Osteoblast (primary cell): ENCODE data around the gene NCLN. TPM values are rescaled to one million over a fixed set of nuclear protein-coding genes. Genes with fewer than 3 reads are reported as not detected.

Experiments
- DNase-seq: peaks from one replicate; pipeline ENCODE4 v3.0.0; 2011; ENCODE audit warnings: low spot score, mixed read lengths; ENCODE audit not compliant: insufficient read length; ENCODE audit errors: missing footprints
- H2AFZ ChIP-seq: 2 replicates; pipeline ENCODE4 v1.6.0; 2011; ENCODE audit warnings: mild to moderate bottlenecking, low read length
- H3K27ac ChIP-seq: 2 replicates; pipeline ENCODE4 v1.5.1; 2011; ENCODE audit warnings: mild to moderate bottlenecking, low read depth, low read length, moderate library complexity
- H3K27me3 ChIP-seq: 2 replicates; pipeline ENCODE4 v1.6.0; 2012; ENCODE audit warnings: mild to moderate bottlenecking, control low read depth, inconsistent platforms, low read length, moderate library complexity; ENCODE audit not compliant: insufficient read depth
- H3K36me3 ChIP-seq: 2 replicates; pipeline ENCODE4 v1.5.1; 2011; ENCODE audit warnings: mild to moderate bottlenecking, low read length, control low read depth, moderate library complexity; ENCODE audit not compliant: insufficient read depth
- H3K4me1 ChIP-seq: 2 replicates; pipeline ENCODE4 v1.5.1; 2011; ENCODE audit warnings: mild to moderate bottlenecking, low read length, control low read depth, moderate library complexity; ENCODE audit not compliant: insufficient read depth
- H3K4me2 ChIP-seq: 2 replicates; pipeline ENCODE4 v1.6.0; 2011; ENCODE audit warnings: mild to moderate bottlenecking, low read length; ENCODE audit not compliant: insufficient read depth
- H3K4me3 ChIP-seq: fragments of 200-600 bp; sonication (generic); 3 replicates; pipeline ENCODE4 v1.5.1; 2012; ENCODE audit warnings: mild to moderate bottlenecking, low read length, inconsistent platforms; ENCODE audit not compliant: insufficient read depth
- H3K79me2 ChIP-seq: 2 replicates; pipeline ENCODE4 v1.6.0; 2012; ENCODE audit warnings: mild to moderate bottlenecking, low read length, control low read depth, inconsistent platforms; ENCODE audit not compliant: insufficient read depth
- H3K9me3 ChIP-seq: 2 replicates; pipeline ENCODE4 v1.5.1; 2011; ENCODE audit warnings: low read depth, low read length, control low read depth
- H4K20me1 ChIP-seq: 2 replicates; pipeline ENCODE4 v1.6.0; 2012; ENCODE audit warnings: mild to moderate bottlenecking, low read length, control low read depth; ENCODE audit not compliant: insufficient read depth
- CTCF ChIP-seq: IDR thresholded peaks from 2 replicates; pipeline ENCODE4 v1.5.1; 2011; ENCODE audit warnings: mild to moderate bottlenecking, low read depth, low read length, moderate library complexity; ENCODE audit errors: extremely low read depth
- total RNA-seq: library from RNA; depleted of rRNA; stranded (reverse); fragments of >200 nt; gene quantifications from 2 replicates; pipeline ENCODE4 v1.2.3, GENCODE V29; 2012

The NCLN gene
- total RNA-seq, 1 donor = 39.4 TPM

DNA sequence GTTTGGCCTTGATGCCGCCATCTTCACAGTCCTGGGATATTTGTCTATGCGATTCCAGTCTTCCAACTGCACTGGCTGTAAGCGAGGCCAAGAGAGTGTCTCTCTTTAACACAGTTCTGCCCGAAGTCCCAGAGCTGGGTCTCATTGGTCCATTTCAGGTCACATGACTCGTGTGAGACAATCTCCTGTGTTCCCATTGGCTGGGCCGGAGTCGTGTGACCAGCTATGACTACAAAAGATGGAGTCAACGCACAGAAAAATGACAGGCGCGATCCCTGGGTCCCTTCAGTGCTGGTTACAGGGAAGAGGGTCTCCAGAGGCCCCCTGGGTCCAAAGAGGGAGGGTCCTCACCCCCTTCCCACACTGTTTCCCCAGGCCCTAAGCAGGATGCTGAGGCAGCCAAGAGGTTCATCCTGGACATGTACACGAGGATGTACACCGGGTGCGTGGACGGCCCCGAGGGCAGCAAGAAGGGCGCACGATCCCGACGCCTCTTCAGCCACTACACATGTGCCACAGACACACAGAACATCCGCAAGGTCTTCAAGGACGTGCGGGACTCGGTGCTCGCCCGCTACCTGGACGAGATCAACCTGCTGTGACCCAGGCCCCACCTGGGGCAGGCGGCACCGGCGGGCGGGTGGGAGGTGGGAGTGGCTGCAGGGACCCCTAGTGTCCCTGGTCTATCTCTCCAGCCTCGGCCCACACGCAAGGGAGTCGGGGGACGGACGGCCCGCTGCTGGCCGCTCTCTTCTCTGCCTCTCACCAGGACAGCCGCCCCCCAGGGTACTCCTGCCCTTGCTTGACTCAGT is 23.1 kb upstream of the NCLN start:
- Histone ChIP-seq H2AFZ (peak overlapping the region; percentile 65), H3K4me3 (no peak overlapping the region), H3K36me3 (no peaks in the 10 kb centered on the region), H3K9me3 (no peaks in the 10 kb centered on the region), H3K4me1 (peaks cover 6% of the 10 kb centered on the region), H3K27me3 (no peaks in the 10 kb centered on the region), H4K20me1 (no peaks in the 10 kb centered on the region), H3K4me2 (peak overlapping the region; percentile 36), H3K79me2 (no peaks in the 10 kb centered on the region), H3K27ac (no peak overlapping the region)
- TF ChIP-seq CTCF = no peak
- DNase-seq = peak; percentile 70

- H3K79me2 ChIP-seq = no peaks in the 10 kb centered on the region
These were observed 22.4 kb upstream of the NCLN start for GRCh38 chr19:3163230-3163886.

GRCh38 chr19:3163943-3164342 is 21.8 kb upstream of the NCLN start:
- H2AFZ ChIP-seq = no peak overlapping the region
- H3K4me2 ChIP-seq = no peak overlapping the region
- no peaks in the 10 kb centered on the region for H3K79me2 ChIP-seq
- no peak overlapping the region for H3K4me3 ChIP-seq
- no peaks in the 10 kb centered on the region for H3K36me3 ChIP-seq
- H3K27me3 ChIP-seq = no peaks in the 10 kb centered on the region
- H3K9me3 ChIP-seq = no peaks in the 10 kb centered on the region
- peaks cover 6% of the 10 kb centered on the region for H3K4me1 ChIP-seq
- H3K27ac ChIP-seq = no peak overlapping the region
- no peaks in the 10 kb centered on the region for H4K20me1 ChIP-seq
- DNase-seq = no peak
- no peak for TF ChIP-seq CTCF

More at GRCh38 chr19:3163230-3163886, 22.4 kb upstream of the NCLN start:
- TF ChIP-seq CTCF = peak; percentile 92
- peak; percentile 94 for DNase-seq
- H3K4me1 ChIP-seq = peaks cover 6% of the 10 kb centered on the region
- H3K9me3 ChIP-seq = no peaks in the 10 kb centered on the region
- H3K4me3 ChIP-seq = no peak overlapping the region
- no peak overlapping the region for H3K27ac ChIP-seq
- H3K27me3 ChIP-seq = no peaks in the 10 kb centered on the region
- H4K20me1 ChIP-seq = no peaks in the 10 kb centered on the region
- peak overlapping the region; percentile 65 for H2AFZ ChIP-seq
- H3K4me2 ChIP-seq = peak overlapping the region; percentile 36
- H3K36me3 ChIP-seq = no peaks in the 10 kb centered on the region

DNA sequence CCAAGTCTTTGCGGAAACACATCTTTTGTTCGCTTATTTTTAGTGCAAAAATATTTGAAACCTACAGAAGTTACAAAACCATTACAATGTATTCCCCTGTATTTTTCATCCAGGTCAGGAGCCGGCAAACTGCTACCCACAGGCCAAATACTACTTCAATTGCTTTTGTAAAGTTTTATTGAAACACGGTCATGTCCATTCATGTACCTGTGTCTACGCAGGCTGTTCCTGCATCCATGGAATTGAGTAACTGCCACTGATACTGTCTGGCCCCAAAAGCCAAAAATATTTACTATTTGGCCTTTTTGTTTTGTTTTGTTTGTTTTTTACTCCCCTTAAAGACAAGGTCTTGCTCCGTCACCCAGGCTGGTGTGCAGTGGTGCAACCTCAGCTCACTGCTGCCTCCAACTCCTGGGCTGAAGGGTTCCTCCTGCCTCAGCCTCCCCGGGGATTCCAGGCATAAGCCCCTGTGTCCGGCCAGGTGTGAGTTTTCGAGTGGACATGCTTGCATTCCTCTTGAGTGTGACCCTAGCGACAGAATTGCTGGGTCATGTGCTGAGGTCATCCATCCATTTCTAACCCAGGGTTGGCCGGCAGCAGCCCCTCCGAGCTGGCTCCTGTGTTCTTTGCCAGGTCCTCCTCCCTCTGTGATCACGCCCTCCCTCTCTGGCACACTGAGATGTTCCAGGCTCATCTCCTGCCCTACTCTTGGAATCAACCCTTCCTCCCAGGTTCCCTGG is 18.0 kb upstream of the NCLN start:
- peaks cover 6% of the 10 kb centered on the region for H3K4me1 ChIP-seq
- H3K4me3 ChIP-seq = no peak overlapping the region
- no peaks in the 10 kb centered on the region for H3K9me3 ChIP-seq
- no peaks in the 10 kb centered on the region for H3K27me3 ChIP-seq
- no peaks in the 10 kb centered on the region for H3K36me3 ChIP-seq
- no peaks in the 10 kb centered on the region for H3K79me2 ChIP-seq
- H2AFZ ChIP-seq = no peak overlapping the region
- no peak overlapping the region for H3K27ac ChIP-seq
- DNase-seq = no peak
- TF ChIP-seq CTCF = no peak
- no peaks in the 10 kb centered on the region for H4K20me1 ChIP-seq
- no peak overlapping the region for H3K4me2 ChIP-seq
